Loucy (cell line): ENCODE data around the gene APOBEC3H.
A peak's percentile ranks its signal among the peaks of the same experiment; 100 is the strongest.
"Not testable (repeated sequence)": the region's sequence is repeated elsewhere in the genome, so short reads cannot be mapped to it uniquely, and the experiment has no call there.

Experiments
- H2AFZ ChIP-seq: fragments of 200-600 bp; sonication (generic); 2 replicates; pipeline ENCODE4 v1.6.0; 2016; ENCODE audit warnings: antibody characterized with exemption, mild to moderate bottlenecking, low read length, moderate library complexity
- H3F3A ChIP-seq: fragments of 200-600 bp; 2 replicates; pipeline ENCODE4 v1.6.0; 2016; ENCODE audit warnings: antibody characterized with exemption, low read depth, mild to moderate bottlenecking
- H3K27me3 ChIP-seq: fragments of 200-600 bp; sonication (generic); 2 replicates; pipeline ENCODE4 v1.6.1; 2014; ENCODE audit warnings: low read length, mild to moderate bottlenecking; ENCODE audit not compliant: insufficient read depth, poor library complexity, severe bottlenecking
- H3K36me3 ChIP-seq: fragments of 200-600 bp; sonication (generic); 2 replicates; pipeline ENCODE4 v1.6.1; 2016; ENCODE audit warnings: low read length; ENCODE audit not compliant: insufficient read depth
- H3K4me1 ChIP-seq: fragments of 200-600 bp; sonication (generic); 2 replicates; pipeline ENCODE4 v1.5.1; 2014; ENCODE audit warnings: low read length, mild to moderate bottlenecking; ENCODE audit not compliant: insufficient read depth, poor library complexity, severe bottlenecking
- H3K4me2 ChIP-seq: fragments of 200-600 bp; sonication (generic); 2 replicates; pipeline ENCODE4 v1.6.0; 2014; ENCODE audit warnings: antibody characterized with exemption, low read length, low read depth, mild to moderate bottlenecking; ENCODE audit not compliant: poor library complexity, severe bottlenecking
- H3K4me3 ChIP-seq: fragments of 200-600 bp; sonication (generic); 2 replicates; pipeline ENCODE4 v1.5.1; 2014; ENCODE audit warnings: low read length, mild to moderate bottlenecking, mixed read lengths; ENCODE audit not compliant: poor library complexity, severe bottlenecking
- H3K79me2 ChIP-seq: fragments of 200-600 bp; sonication (generic); 2 replicates; pipeline ENCODE4 v1.6.1; 2014; ENCODE audit warnings: low read length; ENCODE audit not compliant: insufficient read depth
- H3K9ac ChIP-seq: fragments of 200-600 bp; sonication (generic); 2 replicates; pipeline ENCODE4 v1.6.0; 2014; ENCODE audit warnings: mild to moderate bottlenecking, low read depth, low read length, moderate library complexity; ENCODE audit not compliant: poor library complexity, severe bottlenecking
- H3K9me2 ChIP-seq: fragments of 200-600 bp; sonication (generic); replicated peaks from 2 replicates; pipeline ENCODE4 v1.6.1; 2016; ENCODE audit warnings: low read depth, low read length, mixed read lengths
- H3K9me3 ChIP-seq: fragments of 200-600 bp; sonication (generic); 2 replicates; pipeline ENCODE4 v1.6.1; 2014; ENCODE audit warnings: mild to moderate bottlenecking, antibody characterized with exemption, low read length, low read depth; ENCODE audit not compliant: insufficient read depth
- H4K20me1 ChIP-seq: fragments of 200-600 bp; sonication (generic); 2 replicates; pipeline ENCODE4 v1.6.0; 2014; ENCODE audit warnings: antibody characterized with exemption, low read length, mild to moderate bottlenecking; ENCODE audit not compliant: insufficient read depth, poor library complexity, severe bottlenecking
- EZH2phosphoT487 ChIP-seq: fragments of 200-600 bp; IDR thresholded peaks from 2 replicates; pipeline ENCODE4 v1.6.1; 2018; ENCODE audit warnings: antibody characterized with exemption, mild to moderate bottlenecking, moderate library complexity, borderline replicate concordance
- TF ChIP-seq, protein P1 (sequence below): fragments of 200-600 bp; sonication (generic); conservative IDR thresholded peaks from 2 replicates; pipeline ENCODE4 v1.5.1; 2014; ENCODE audit warnings: mild to moderate bottlenecking, antibody characterized with exemption, low read length

Gene APOBEC3H

DNA sequence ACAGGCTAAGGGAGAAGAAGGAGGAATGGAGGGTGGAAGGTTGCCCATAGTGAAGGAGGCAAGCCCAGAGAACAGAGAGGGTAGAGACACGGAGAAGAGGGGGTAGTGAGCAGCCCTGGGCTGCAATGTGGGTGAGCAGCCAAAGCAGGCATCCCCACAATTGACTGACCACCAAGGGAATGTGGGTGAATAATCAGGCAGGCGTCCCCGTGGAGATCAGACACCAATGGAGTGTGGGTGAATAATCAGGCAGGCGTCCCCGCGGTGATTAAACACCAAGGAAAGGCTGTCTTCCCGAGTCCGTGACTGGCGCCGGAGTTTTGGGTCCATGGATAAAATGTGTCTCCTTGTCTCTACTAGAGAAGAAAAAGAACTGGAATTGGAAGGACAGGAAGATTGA, 35.1 kb upstream of the APOBEC3H start:
- not testable (repeated sequence) for H4K20me1 ChIP-seq, H3K36me3 ChIP-seq, H3K9me2 ChIP-seq, H3K9me3 ChIP-seq, H3K27me3 ChIP-seq, H2AFZ ChIP-seq
- Histone ChIP-seq H3K79me2 (peaks cover 27% of the 10 kb centered on the region), H3F3A (peaks cover 14% of the 10 kb centered on the region), H3K4me3 (peak overlapping the region; percentile 61), H3K9ac (peak overlapping the region; percentile 78), H3K4me1 (peaks cover 61% of the 10 kb centered on the region), H3K4me2 (peak overlapping the region; percentile 83)

DNA sequence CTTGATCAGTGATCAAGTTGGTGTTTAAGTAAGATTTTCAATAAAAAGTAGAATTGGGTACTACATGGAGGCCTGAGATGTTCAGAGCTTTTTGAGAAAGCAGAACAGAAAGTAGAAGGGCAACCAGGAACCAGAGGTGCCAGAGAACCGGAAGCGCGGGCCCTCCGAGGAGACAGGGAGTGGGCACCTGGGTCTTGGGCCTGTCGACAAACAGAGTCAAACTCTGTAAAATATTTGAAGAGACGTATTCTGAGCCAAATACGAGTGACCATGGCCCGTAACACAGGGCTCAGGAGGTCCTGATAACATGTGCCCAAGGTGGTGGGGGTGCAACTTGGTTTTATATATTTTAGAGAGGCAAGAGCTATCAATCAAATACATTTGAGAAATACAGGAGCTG, 33.1 kb upstream of the APOBEC3H start:
- not testable (repeated sequence) for H3K27me3 ChIP-seq, H3K9me2 ChIP-seq, H4K20me1 ChIP-seq, H3K9me3 ChIP-seq, H2AFZ ChIP-seq, H3K36me3 ChIP-seq, H3K4me2 ChIP-seq, H3K4me3 ChIP-seq
- peak overlapping the region; percentile 96 for H3K9ac ChIP-seq
- H3K79me2 ChIP-seq = peaks cover 47% of the 10 kb centered on the region
- H3K4me1 ChIP-seq = peaks cover 81% of the 10 kb centered on the region
- peaks cover 16% of the 10 kb centered on the region for H3F3A ChIP-seq

DNA sequence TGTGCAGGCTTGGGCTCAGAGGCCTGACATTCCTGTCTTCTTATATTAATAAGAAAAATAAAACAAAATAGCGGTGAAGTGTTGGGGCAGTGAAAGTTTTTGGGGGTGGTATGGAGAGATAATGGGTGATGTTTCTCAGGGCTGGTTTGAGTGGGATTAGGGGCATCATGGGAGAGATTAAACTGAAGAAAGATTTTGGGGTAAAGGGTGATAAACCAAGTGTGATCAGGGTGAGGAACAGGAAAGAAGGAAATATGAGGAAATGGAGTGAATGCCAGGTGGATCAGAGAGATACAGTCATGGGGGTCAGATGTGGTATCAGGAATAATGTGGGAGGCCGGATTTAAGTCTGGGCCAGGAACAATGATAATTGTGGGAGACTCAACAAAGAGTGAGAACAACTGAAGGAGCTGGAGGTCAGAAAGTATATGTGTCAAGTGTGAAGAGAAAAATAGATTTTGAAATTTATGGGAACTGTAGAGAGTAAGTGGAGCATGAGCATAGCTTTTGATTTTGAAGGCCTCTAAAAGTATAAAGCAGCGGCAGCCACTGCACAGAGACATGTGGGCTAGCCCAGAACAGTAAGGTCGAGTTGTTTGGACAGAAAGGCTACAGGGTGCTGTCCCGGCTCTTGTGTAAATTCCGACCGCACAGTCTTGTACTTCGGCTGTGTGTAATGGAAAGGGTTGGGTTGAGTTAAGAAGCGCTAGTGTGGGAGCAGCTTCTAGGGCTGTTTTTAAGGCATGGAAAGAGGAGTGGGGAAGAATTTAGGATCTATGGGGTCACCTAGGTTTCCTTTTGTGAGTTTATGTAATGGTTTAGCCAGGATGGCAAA, 30.4 kb upstream of the APOBEC3H start:
- Histone ChIP-seq H3K4me1 (peaks cover 70% of the 10 kb centered on the region), H3K9ac (peak overlapping the region; percentile 96), H3K4me3 (peak overlapping the region; percentile 74), H3F3A (peaks cover 16% of the 10 kb centered on the region), H3K4me2 (peak overlapping the region; percentile 92), H3K79me2 (peaks cover 37% of the 10 kb centered on the region)
- not testable (repeated sequence) for H3K36me3 ChIP-seq, H2AFZ ChIP-seq, H4K20me1 ChIP-seq, H3K9me3 ChIP-seq, H3K9me2 ChIP-seq, H3K27me3 ChIP-seq

DNA sequence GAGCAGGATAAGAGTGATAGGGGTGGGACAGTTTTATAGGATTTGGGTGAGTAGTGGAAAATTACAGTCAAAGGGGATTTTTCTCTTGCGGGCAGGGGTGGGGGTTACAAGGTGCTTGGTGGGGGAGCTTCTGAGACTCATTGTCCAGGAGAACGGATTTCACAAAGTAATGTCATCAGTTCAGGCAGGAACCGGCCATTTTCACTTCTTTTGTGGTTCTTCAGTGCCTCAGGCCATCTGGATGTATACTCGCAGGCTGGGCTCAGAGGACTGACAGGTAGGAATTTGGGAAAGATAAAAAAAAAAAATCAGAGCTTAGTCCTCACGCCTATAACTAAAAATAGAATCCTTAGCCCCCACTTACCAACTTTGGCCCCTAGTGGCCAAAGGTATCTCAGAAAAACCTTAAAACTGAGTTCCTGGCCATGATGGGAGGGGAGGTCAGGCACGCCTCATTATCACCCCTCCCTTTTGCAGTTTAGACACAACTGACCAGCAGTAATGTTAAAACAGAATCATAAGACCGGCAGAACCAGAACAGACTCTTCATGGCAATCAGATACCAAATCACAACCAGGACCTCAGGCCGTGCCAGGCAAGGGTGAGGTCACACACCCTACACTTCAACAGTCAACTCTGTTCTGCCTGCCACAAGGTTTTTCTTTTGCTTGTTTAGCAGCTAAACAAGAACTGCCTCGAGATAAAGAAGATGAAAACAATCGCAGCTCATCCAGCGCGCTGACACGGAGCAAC, 28.8 kb upstream of the APOBEC3H start:
- Histone ChIP-seq H3K9ac (peak overlapping the region; percentile 96), H3K4me3 (peak overlapping the region; percentile 74), H3F3A (peaks cover 16% of the 10 kb centered on the region)

More for the DNA sequence above, 28.8 kb upstream of the APOBEC3H start:
- peaks cover 24% of the 10 kb centered on the region for H3K79me2 ChIP-seq
- no peaks in the 10 kb centered on the region for H3K9me2 ChIP-seq
- no peak overlapping the region for H2AFZ ChIP-seq
- no peaks in the 10 kb centered on the region for H4K20me1 ChIP-seq
- no peaks in the 10 kb centered on the region for H3K9me3 ChIP-seq
- peaks cover 62% of the 10 kb centered on the region for H3K4me1 ChIP-seq
- no peaks in the 10 kb centered on the region for H3K36me3 ChIP-seq
- peak overlapping the region; percentile 92 for H3K4me2 ChIP-seq
- TF ChIP-seq, protein P1, sequence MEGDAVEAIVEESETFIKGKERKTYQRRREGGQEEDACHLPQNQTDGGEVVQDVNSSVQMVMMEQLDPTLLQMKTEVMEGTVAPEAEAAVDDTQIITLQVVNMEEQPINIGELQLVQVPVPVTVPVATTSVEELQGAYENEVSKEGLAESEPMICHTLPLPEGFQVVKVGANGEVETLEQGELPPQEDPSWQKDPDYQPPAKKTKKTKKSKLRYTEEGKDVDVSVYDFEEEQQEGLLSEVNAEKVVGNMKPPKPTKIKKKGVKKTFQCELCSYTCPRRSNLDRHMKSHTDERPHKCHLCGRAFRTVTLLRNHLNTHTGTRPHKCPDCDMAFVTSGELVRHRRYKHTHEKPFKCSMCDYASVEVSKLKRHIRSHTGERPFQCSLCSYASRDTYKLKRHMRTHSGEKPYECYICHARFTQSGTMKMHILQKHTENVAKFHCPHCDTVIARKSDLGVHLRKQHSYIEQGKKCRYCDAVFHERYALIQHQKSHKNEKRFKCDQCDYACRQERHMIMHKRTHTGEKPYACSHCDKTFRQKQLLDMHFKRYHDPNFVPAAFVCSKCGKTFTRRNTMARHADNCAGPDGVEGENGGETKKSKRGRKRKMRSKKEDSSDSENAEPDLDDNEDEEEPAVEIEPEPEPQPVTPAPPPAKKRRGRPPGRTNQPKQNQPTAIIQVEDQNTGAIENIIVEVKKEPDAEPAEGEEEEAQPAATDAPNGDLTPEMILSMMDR = peak; percentile 45
- TF ChIP-seq EZH2phosphoT487 = no peak
- no peaks in the 10 kb centered on the region for H3K27me3 ChIP-seq
